ENCODE measurements around the gene ABLIM1.

- TF ChIP-seq POLR2A (IDR thresholded peaks at IDR 0.05; ENCODE audit: low read depth, low read length) (no peak), POLR2AphosphoS5 (IDR thresholded peaks at IDR 0.05; ENCODE audit: low read depth, low read length) (no peak), TAF1 (IDR thresholded peaks at IDR 0.05; ENCODE audit: low read depth, low read length) (no peak), POU2F2 (IDR thresholded peaks at IDR 0.05; ENCODE audit: low read depth, low read length) (no peak), PAX5 (IDR thresholded peaks at IDR 0.05; ENCODE audit: insufficient read depth, low read length, severe bottlenecking) (no peak), SPI1 (IDR thresholded peaks at IDR 0.05; ENCODE audit: low read depth, low read length) (no peak)
These were observed 137.6 kb downstream of the ABLIM1 start for GRCh38 chr10:114520453-114520852.

Measured in GM12891 (cell line).